NCI-H226 (cell line): ENCODE data around the gene MAML2.
A peak's percentile ranks its signal among the peaks of the same experiment; 100 is the strongest.

Experiments used
- DNase-seq: peaks from one replicate; pipeline ENCODE4 v3.0.0-alpha.2; 2015

Gene MAML2

GRCh38 chr11:96149743-96150555 lies 193.0 kb downstream of the MAML2 start:
- DNase-seq, result peak; percentile 70

GRCh38 chr11:96147906-96148486 lies 195.0 kb downstream of the MAML2 start:
- no peak for DNase-seq

- DNase-seq, result no peak
These were observed 195.8 kb downstream of the MAML2 start for GRCh38 chr11:96147186-96147585.

GRCh38 chr11:96146765-96147164 lies 196.2 kb downstream of the MAML2 start:
- DNase-seq, result no peak

- DNase-seq, result peak; percentile 30
These were observed 197.8 kb downstream of the MAML2 start for GRCh38 chr11:96145163-96145585.

- no peak for DNase-seq
These were observed 198.4 kb downstream of the MAML2 start for GRCh38 chr11:96144553-96144952.

GRCh38 chr11:96143041-96143521 lies 199.9 kb downstream of the MAML2 start:
- DNase-seq, result no peak

GRCh38 chr11:96141626-96142025 lies 201.4 kb downstream of the MAML2 start:
- DNase-seq, result no peak

- DNase-seq, result no peak
These were observed 203.3 kb downstream of the MAML2 start for GRCh38 chr11:96139691-96140090.

GRCh38 chr11:96137373-96137772 lies 205.6 kb downstream of the MAML2 start:
- DNase-seq, result no peak

GRCh38 chr11:96136613-96137298 lies 206.2 kb downstream of the MAML2 start:
- no peak for DNase-seq

- DNase-seq, result no peak
These were observed 208.4 kb downstream of the MAML2 start for GRCh38 chr11:96134602-96135001.

- DNase-seq, result no peak
These were observed 210.6 kb downstream of the MAML2 start for GRCh38 chr11:96132437-96132836.

GRCh38 chr11:96130061-96130620 lies 212.9 kb downstream of the MAML2 start:
- no peak for DNase-seq

GRCh38 chr11:96127596-96127959 lies 215.4 kb downstream of the MAML2 start:
- no peak for DNase-seq

- DNase-seq, result no peak
These were observed 215.9 kb downstream of the MAML2 start for GRCh38 chr11:96126917-96127595.

GRCh38 chr11:96125400-96125799 lies 217.6 kb downstream of the MAML2 start:
- no peak for DNase-seq

- DNase-seq, result no peak
These were observed 218.8 kb downstream of the MAML2 start for GRCh38 chr11:96124155-96124554.

- no peak for DNase-seq
These were observed 219.7 kb downstream of the MAML2 start for GRCh38 chr11:96123301-96123700.

GRCh38 chr11:96122601-96123074 lies 220.4 kb downstream of the MAML2 start:
- DNase-seq, result no peak

GRCh38 chr11:96119211-96119610 lies 223.8 kb downstream of the MAML2 start:
- DNase-seq, result no peak

- no peak for DNase-seq
These were observed 226.6 kb downstream of the MAML2 start for GRCh38 chr11:96116376-96116775.
